Measurements from ENCODE around the gene MYL11.

The MYL11 gene

DNA sequence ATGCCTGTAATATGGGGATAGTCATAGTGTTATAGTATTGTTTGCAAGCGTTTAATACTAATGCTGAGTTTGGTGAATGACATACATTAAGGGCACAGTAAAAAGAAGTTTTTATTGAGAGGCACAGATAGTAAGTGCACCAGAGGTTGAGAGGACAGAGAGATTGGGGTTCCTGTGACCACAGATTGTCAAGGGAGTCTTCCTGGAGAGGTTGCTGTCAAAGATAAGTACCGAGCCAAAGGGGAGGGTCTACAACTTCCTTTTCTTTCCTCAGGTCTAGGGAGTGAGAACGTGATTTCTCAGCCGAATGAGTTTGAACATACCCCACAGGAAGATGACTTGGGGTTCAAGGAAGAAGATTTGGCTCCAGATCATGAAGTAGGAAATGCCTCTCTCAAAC lies 22.5 kb downstream of the MYL11 start:
- TF ChIP-seq, protein P1, sequence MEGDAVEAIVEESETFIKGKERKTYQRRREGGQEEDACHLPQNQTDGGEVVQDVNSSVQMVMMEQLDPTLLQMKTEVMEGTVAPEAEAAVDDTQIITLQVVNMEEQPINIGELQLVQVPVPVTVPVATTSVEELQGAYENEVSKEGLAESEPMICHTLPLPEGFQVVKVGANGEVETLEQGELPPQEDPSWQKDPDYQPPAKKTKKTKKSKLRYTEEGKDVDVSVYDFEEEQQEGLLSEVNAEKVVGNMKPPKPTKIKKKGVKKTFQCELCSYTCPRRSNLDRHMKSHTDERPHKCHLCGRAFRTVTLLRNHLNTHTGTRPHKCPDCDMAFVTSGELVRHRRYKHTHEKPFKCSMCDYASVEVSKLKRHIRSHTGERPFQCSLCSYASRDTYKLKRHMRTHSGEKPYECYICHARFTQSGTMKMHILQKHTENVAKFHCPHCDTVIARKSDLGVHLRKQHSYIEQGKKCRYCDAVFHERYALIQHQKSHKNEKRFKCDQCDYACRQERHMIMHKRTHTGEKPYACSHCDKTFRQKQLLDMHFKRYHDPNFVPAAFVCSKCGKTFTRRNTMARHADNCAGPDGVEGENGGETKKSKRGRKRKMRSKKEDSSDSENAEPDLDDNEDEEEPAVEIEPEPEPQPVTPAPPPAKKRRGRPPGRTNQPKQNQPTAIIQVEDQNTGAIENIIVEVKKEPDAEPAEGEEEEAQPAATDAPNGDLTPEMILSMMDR (IDR thresholded peaks at IDR 0.05; ENCODE audit: insufficient read depth, low read length, poor library complexity, severe bottlenecking), result no peak
- TF ChIP-seq EZH2phosphoT487 (conservative IDR thresholded peaks at IDR 0.05; ENCODE audit: low read length), result no peak
- Histone ChIP-seq H3F3A (ENCODE audit: insufficient read depth) (peaks cover 8% of the 10 kb centered on the region; the same call in 1 of the 2 replicates), H3K4me2 (ENCODE audit: low read depth, low read length, poor library complexity, severe bottlenecking) (no peak overlapping the region), H3K9me3 (ENCODE audit: insufficient read depth, low read length) (no peaks in the 10 kb centered on the region), H4K20me1 (ENCODE audit: low read depth, low read length) (no peaks in the 10 kb centered on the region), H3K36me3 (ENCODE audit: low read length) (no peaks in the 10 kb centered on the region), H2AFZ (ENCODE audit: low read depth, low read length, severe bottlenecking) (no peak overlapping the region), H3K27me3 (ENCODE audit: low read length) (no peaks in the 10 kb centered on the region), H3K27ac (ENCODE audit: low read depth, low read length) (no peak overlapping the region), H3K79me2 (ENCODE audit: insufficient read depth, low read length) (peaks cover 13% of the 10 kb centered on the region; the same call in 1 of the 2 replicates), H3K4me3 (ENCODE audit: insufficient read depth, low read length, poor library complexity, severe bottlenecking) (no peak overlapping the region), H3K9me2 (replicated peaks; ENCODE audit: insufficient read depth, low read length) (no peaks in the 10 kb centered on the region), H3K9ac (ENCODE audit: low read length) (no peak overlapping the region)

DNA sequence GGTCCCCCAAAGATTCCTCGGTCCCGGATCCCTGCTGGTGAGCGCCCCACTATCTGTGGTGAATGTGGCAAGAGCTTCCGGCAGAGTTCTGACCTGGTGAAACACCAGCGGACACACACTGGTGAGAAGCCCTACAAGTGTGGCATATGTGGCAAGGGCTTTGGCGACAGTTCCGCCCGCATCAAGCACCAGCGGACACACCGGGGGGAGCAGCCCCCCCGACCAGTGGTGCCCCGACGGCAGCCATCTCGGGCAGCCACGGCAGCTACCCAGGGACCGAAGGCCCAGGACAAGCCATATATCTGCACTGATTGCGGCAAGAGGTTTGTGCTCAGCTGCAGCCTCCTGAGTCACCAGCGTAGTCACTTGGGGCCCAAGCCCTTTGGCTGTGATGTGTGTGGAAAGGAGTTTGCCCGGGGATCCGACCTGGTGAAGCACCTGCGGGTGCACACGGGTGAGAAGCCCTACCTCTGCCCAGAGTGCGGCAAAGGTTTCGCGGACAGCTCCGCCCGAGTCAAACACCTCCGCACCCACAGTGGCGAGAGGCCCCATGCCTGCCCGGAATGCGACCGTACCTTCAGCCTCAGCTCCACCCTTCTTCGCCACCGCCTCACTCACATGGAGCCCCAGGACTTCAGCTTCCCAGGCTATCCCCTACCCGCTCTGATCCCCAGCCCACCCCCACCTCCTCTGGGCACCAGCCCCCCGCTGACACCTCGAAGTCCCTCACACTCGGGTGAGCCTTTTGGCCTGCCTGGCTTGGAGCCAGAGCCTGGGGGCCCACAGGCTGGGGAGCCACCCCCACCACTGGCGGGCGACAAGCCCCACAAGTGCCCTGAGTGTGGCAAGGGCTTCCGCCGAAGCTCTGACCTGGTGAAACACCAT lies 23.4 kb downstream of the MYL11 start:
- Histone ChIP-seq H3F3A (ENCODE audit: insufficient read depth) (peaks cover 8% of the 10 kb centered on the region; the same call in 1 of the 2 replicates), H3K9ac (ENCODE audit: low read length) (no peak overlapping the region)

DNA sequence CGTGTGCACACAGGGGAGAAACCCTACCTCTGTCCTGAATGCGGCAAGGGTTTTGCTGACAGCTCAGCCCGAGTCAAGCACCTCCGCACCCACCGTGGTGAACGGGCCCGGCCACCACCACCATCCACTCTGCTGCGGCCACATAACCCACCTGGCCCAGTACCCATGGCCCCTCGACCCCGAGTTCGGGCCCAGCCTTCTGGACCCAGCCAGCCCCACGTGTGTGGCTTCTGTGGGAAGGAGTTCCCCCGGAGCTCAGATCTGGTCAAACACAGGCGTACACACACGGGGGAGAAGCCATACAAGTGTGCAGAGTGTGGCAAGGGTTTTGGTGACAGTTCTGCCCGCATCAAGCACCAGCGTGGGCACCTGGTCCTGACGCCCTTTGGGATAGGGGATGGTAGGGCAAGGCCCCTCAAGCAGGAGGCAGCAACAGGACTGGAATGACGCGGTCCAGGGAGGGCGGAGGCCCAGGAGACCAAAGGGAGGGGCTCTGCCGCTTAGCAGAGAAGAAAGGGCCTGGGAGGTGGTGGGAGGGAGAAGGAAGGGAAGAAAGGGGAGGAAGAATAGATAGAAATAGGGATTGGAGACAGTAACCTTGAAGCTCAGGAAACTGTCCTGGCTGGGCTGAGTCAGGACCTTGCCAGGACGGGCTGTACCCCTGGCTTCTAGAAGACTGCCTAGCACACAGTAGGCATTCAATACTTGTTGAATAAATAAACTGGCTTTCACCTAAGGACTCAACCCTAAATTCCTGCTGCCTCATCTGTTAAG lies 24.2 kb downstream of the MYL11 start:
- H3K9ac ChIP-seq (ENCODE audit: low read length), result no peak overlapping the region
- H3K9me3 ChIP-seq (ENCODE audit: insufficient read depth, low read length), result no peaks in the 10 kb centered on the region
- H3K27me3 ChIP-seq (ENCODE audit: low read length), result no peaks in the 10 kb centered on the region
- H3K27ac ChIP-seq (ENCODE audit: low read depth, low read length), result no peak overlapping the region
- no peaks in the 10 kb centered on the region for H3K36me3 ChIP-seq (ENCODE audit: low read length)
- H4K20me1 ChIP-seq (ENCODE audit: low read depth, low read length), result no peaks in the 10 kb centered on the region
- H3F3A ChIP-seq (ENCODE audit: insufficient read depth), result peaks cover 8% of the 10 kb centered on the region; the same call in 1 of the 2 replicates
- H3K4me2 ChIP-seq (ENCODE audit: low read depth, low read length, poor library complexity, severe bottlenecking), result no peak overlapping the region
- no peak overlapping the region for H2AFZ ChIP-seq (ENCODE audit: low read depth, low read length, severe bottlenecking)
- peaks cover 13% of the 10 kb centered on the region; the same call in 1 of the 2 replicates for H3K79me2 ChIP-seq (ENCODE audit: insufficient read depth, low read length)
- TF ChIP-seq, protein P1 (IDR thresholded peaks at IDR 0.05; ENCODE audit: insufficient read depth, low read length, poor library complexity, severe bottlenecking), result no peak
- no peak for TF ChIP-seq EZH2phosphoT487 (conservative IDR thresholded peaks at IDR 0.05; ENCODE audit: low read length)
- H3K9me2 ChIP-seq (replicated peaks; ENCODE audit: insufficient read depth, low read length), result no peaks in the 10 kb centered on the region
- H3K4me3 ChIP-seq (ENCODE audit: insufficient read depth, low read length, poor library complexity, severe bottlenecking), result no peak overlapping the region

More for the DNA sequence above, 23.4 kb downstream of the MYL11 start:
- no peaks in the 10 kb centered on the region for H3K9me2 ChIP-seq (replicated peaks; ENCODE audit: insufficient read depth, low read length)
- no peak overlapping the region for H3K4me3 ChIP-seq (ENCODE audit: insufficient read depth, low read length, poor library complexity, severe bottlenecking)
- no peaks in the 10 kb centered on the region for H4K20me1 ChIP-seq (ENCODE audit: low read depth, low read length)
- peaks cover 13% of the 10 kb centered on the region; the same call in 1 of the 2 replicates for H3K79me2 ChIP-seq (ENCODE audit: insufficient read depth, low read length)
- H3K36me3 ChIP-seq (ENCODE audit: low read length), result no peaks in the 10 kb centered on the region
- H2AFZ ChIP-seq (ENCODE audit: low read depth, low read length, severe bottlenecking), result no peak overlapping the region
- no peaks in the 10 kb centered on the region for H3K27me3 ChIP-seq (ENCODE audit: low read length)
- H3K9me3 ChIP-seq (ENCODE audit: insufficient read depth, low read length), result no peaks in the 10 kb centered on the region
- TF ChIP-seq, protein P1 (IDR thresholded peaks at IDR 0.05; ENCODE audit: insufficient read depth, low read length, poor library complexity, severe bottlenecking), result no peak
- TF ChIP-seq EZH2phosphoT487 (conservative IDR thresholded peaks at IDR 0.05; ENCODE audit: low read length), result no peak
- no peak overlapping the region for H3K27ac ChIP-seq (ENCODE audit: low read depth, low read length)
- H3K4me2 ChIP-seq (ENCODE audit: low read depth, low read length, poor library complexity, severe bottlenecking), result no peak overlapping the region
